ENCODE results near the gene DCXR. TPM values are rescaled to one million over a fixed set of nuclear protein-coding genes. Genes with fewer than 3 reads are reported as not detected.

Gene DCXR
- total and polyA plus RNA-seq, 2 of the 13 experiments (the other 11 are each of a cell fraction or from before 2014, with no cell fraction given): 287 to 311 TPM

DNA sequence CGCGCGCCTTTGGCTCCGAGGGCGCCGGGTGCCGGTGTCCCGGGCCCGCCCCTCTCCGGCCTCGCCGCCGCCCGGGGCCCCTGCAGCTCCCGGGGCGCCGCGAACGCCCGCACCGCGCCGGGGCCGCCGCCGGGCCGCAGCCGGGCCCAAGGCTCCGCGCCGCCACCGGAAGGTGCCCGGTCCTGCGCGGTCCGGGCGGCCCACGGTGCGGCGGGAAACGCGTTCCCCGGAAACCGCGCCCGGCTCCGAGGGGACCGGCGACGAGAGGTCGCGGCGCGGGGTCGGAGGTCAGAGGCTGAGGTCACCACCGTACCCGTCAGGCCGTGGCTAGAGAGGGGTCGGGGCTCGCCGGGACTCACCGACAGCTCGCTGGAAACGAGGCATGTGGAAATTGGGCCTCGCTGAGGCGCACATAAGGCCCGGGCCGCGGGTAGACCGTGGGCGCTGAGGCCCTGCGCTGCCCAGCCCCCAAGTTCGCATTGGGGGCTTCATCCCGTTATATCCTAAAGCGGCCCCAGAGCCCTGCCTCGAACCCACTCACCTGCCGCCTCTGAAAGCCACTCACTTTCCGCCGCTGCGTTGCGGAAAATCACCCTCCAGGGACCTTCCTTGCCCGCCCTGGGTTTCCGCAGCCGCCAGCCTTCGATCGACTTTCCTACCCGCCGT lies 28.3 kb upstream of the DCXR start, which contains the start of gene DUS1L (continued):
- TF ChIP-seq NR2F1 (CRISPR knock-in tag; IDR thresholded peaks at IDR 0.05): peak; percentile 100
- TF ChIP-seq PHF20 (CRISPR knock-in tag; IDR thresholded peaks at IDR 0.05): peak; percentile 97
- TF ChIP-seq, protein P1, sequence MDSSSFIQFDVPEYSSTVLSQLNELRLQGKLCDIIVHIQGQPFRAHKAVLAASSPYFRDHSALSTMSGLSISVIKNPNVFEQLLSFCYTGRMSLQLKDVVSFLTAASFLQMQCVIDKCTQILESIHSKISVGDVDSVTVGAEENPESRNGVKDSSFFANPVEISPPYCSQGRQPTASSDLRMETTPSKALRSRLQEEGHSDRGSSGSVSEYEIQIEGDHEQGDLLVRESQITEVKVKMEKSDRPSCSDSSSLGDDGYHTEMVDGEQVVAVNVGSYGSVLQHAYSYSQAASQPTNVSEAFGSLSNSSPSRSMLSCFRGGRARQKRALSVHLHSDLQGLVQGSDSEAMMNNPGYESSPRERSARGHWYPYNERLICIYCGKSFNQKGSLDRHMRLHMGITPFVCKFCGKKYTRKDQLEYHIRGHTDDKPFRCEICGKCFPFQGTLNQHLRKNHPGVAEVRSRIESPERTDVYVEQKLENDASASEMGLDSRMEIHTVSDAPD (CRISPR knock-in tag; IDR thresholded peaks at IDR 0.05): peak; percentile 70; the same call in 1 of the 2 replicates
- TF ChIP-seq ZFP62 (CRISPR knock-in tag; IDR thresholded peaks at IDR 0.05): peak; percentile 69; the same call in 1 of the 2 replicates
- TF ChIP-seq, protein P2, sequence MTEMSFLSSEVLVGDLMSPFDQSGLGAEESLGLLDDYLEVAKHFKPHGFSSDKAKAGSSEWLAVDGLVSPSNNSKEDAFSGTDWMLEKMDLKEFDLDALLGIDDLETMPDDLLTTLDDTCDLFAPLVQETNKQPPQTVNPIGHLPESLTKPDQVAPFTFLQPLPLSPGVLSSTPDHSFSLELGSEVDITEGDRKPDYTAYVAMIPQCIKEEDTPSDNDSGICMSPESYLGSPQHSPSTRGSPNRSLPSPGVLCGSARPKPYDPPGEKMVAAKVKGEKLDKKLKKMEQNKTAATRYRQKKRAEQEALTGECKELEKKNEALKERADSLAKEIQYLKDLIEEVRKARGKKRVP (CRISPR knock-in tag; IDR thresholded peaks at IDR 0.05): no peak
- TF ChIP-seq NFKB2 (CRISPR knock-in tag; IDR thresholded peaks at IDR 0.05; ENCODE audit: borderline replicate concordance): no peak
- TF ChIP-seq ZNF550 (CRISPR knock-in tag; IDR thresholded peaks at IDR 0.05; ENCODE audit: borderline replicate concordance): peak; percentile 55; the same call in 1 of the 2 replicates
- TF ChIP-seq, protein P3, sequence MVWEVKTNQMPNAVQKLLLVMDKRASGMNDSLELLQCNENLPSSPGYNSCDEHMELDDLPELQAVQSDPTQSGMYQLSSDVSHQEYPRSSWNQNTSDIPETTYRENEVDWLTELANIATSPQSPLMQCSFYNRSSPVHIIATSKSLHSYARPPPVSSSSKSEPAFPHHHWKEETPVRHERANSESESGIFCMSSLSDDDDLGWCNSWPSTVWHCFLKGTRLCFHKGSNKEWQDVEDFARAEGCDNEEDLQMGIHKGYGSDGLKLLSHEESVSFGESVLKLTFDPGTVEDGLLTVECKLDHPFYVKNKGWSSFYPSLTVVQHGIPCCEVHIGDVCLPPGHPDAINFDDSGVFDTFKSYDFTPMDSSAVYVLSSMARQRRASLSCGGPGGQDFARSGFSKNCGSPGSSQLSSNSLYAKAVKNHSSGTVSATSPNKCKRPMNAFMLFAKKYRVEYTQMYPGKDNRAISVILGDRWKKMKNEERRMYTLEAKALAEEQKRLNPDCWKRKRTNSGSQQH (CRISPR knock-in tag; IDR thresholded peaks at IDR 0.05; ENCODE audit: low read depth): peak; percentile 97
- TF ChIP-seq, protein P4, sequence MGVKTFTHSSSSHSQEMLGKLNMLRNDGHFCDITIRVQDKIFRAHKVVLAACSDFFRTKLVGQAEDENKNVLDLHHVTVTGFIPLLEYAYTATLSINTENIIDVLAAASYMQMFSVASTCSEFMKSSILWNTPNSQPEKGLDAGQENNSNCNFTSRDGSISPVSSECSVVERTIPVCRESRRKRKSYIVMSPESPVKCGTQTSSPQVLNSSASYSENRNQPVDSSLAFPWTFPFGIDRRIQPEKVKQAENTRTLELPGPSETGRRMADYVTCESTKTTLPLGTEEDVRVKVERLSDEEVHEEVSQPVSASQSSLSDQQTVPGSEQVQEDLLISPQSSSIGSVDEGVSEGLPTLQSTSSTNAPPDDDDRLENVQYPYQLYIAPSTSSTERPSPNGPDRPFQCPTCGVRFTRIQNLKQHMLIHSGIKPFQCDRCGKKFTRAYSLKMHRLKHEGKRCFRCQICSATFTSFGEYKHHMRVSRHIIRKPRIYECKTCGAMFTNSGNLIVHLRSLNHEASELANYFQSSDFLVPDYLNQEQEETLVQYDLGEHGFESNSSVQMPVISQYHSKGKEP (CRISPR knock-in tag; IDR thresholded peaks at IDR 0.05): 0 out of 2 replicates have a peak, but pooled peaks have one; percentile 55
- peak; percentile 83; the same call in 1 of the 2 replicates for TF ChIP-seq PCBP1 (IDR thresholded peaks at IDR 0.05; ENCODE audit: borderline replicate concordance, low read depth, low read length)
- TF ChIP-seq NFATC3 (CRISPR knock-in tag; IDR thresholded peaks at IDR 0.05): peak; percentile 87
- TF ChIP-seq, protein P5, sequence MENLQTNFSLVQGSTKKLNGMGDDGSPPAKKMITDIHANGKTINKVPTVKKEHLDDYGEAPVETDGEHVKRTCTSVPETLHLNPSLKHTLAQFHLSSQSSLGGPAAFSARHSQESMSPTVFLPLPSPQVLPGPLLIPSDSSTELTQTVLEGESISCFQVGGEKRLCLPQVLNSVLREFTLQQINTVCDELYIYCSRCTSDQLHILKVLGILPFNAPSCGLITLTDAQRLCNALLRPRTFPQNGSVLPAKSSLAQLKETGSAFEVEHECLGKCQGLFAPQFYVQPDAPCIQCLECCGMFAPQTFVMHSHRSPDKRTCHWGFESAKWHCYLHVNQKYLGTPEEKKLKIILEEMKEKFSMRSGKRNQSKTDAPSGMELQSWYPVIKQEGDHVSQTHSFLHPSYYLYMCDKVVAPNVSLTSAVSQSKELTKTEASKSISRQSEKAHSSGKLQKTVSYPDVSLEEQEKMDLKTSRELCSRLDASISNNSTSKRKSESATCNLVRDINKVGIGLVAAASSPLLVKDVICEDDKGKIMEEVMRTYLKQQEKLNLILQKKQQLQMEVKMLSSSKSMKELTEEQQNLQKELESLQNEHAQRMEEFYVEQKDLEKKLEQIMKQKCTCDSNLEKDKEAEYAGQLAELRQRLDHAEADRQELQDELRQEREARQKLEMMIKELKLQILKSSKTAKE (CRISPR knock-in tag; IDR thresholded peaks at IDR 0.05; ENCODE audit: borderline replicate concordance): 0 out of 2 replicates have a peak, but pooled peaks have one; percentile 34
- peak; percentile 96 for TF ChIP-seq ERF (CRISPR knock-in tag; IDR thresholded peaks at IDR 0.05)
- TF ChIP-seq SRSF9 (IDR thresholded peaks at IDR 0.05; ENCODE audit: borderline replicate concordance, insufficient read depth, low read depth, low read length, poor library complexity, severe bottlenecking): no peak
- TF ChIP-seq HHEX (CRISPR knock-in tag; IDR thresholded peaks at IDR 0.05): no peak
- TF ChIP-seq ZHX1 (CRISPR knock-in tag; IDR thresholded peaks at IDR 0.05; ENCODE audit: low read depth): peak; percentile 97
- peak; percentile 89 for TF ChIP-seq ATF7-NPFF (CRISPR knock-in tag; IDR thresholded peaks at IDR 0.05; ENCODE audit: low read depth)
